CD4-positive, CD25-positive, alpha-beta regulatory T cell (primary cell): ENCODE data around the gene ARID1A. TPM values are rescaled to one million over a fixed set of nuclear protein-coding genes. Genes with fewer than 3 reads are reported as not detected.

Source experiments
- ATAC-seq, 2 donors: fragments of 150-1000 bp; cut with Tn5 transposase; one replicate each; pipeline ENCODE4 v1.10.0; 2021; ENCODE audit warnings: low read depth in 2 of 2, moderate number of reproducible peaks in 2 of 2, moderate library complexity in 1 of 2
- DNase-seq, 3 donors: peaks; one replicate each; pipeline versions ENCODE4 v3.0.0 to v3.0.0-alpha.2; 2012 to 2022; ENCODE audit warnings: mixed read lengths in 1 of 3
- H3K27ac ChIP-seq: one replicate; pipeline ENCODE4 v1.7.0; 2013; ENCODE audit warnings: mild to moderate bottlenecking, low read length; ENCODE audit not compliant: insufficient read depth, poor library complexity, severe bottlenecking
- H3K27me3 ChIP-seq: one replicate; pipeline ENCODE4 v1.7.0; 2013; ENCODE audit warnings: low read length; ENCODE audit not compliant: control insufficient read depth, insufficient read depth
- H3K36me3 ChIP-seq: one replicate; pipeline ENCODE4 v1.7.0; 2013; ENCODE audit warnings: mild to moderate bottlenecking, low read length, moderate library complexity; ENCODE audit not compliant: control insufficient read depth, insufficient read depth
- H3K4me1 ChIP-seq: 2 replicates; pipeline ENCODE4 v1.7.0; 2013; ENCODE audit warnings: mild to moderate bottlenecking, low read length; ENCODE audit not compliant: insufficient read depth, control insufficient read depth, poor library complexity, severe bottlenecking
- H3K4me3 ChIP-seq: one replicate; pipeline ENCODE4 v1.7.0; 2013; ENCODE audit warnings: low read depth, mild to moderate bottlenecking, low read length, moderate library complexity
- H3K9me3 ChIP-seq, 2 experiments: 1 replicate in 1 of 2; 2 replicates in 1 of 2; pipeline ENCODE4 v1.7.0; 2013; ENCODE audit warnings: low read length in 2 of 2, mild to moderate bottlenecking in 1 of 2, moderate library complexity in 1 of 2; ENCODE audit not compliant: control insufficient read depth in 2 of 2
- H3K27ac Mint-ChIP-seq, 3 donors: one replicate each; pipeline ENCODE4 v1.8.0; 2020 to 2022; ENCODE audit warnings: mild to moderate bottlenecking in 3 of 3, mixed read lengths in 3 of 3, moderate library complexity in 2 of 3
- H3K27me3 Mint-ChIP-seq: one replicate; pipeline ENCODE4 v1.8.0; 2022; ENCODE audit warnings: mild to moderate bottlenecking, mixed read lengths
- H3K36me3 Mint-ChIP-seq: one replicate; pipeline ENCODE4 v1.8.0; 2020; ENCODE audit warnings: mixed read lengths
- H3K4me1 Mint-ChIP-seq, 4 donors: one replicate each; pipeline ENCODE4 v1.8.0; 2020 to 2022; ENCODE audit warnings: mixed read lengths in 4 of 4, mild to moderate bottlenecking in 1 of 4
- H3K4me3 Mint-ChIP-seq, 4 donors: one replicate each; pipeline ENCODE4 v1.8.0; 2020 to 2022; ENCODE audit warnings: mild to moderate bottlenecking in 4 of 4, mixed read lengths in 4 of 4, moderate library complexity in 3 of 4
- H3K9me3 Mint-ChIP-seq, 7 donors: one replicate each; pipeline ENCODE4 v1.8.0; 2020 to 2022; ENCODE audit warnings: mixed read lengths in 7 of 7, mild to moderate bottlenecking in 3 of 7, moderate library complexity in 2 of 7
- polyA plus RNA-seq, 4 donors: library from polyadenylated mRNA; unstranded; fragments of 300-500 nt; fragmentation: Illumina TruSeq; gene quantifications; one replicate each; pipeline ENCODE4 v1.2.3, GENCODE V29; 2021
- total RNA-seq: library from RNA; stranded (reverse); gene quantifications from one replicate; pipeline ENCODE4 v1.2.3, GENCODE V29; 2022

The ARID1A gene
- total and polyA plus RNA-seq, 5 donors from 2014 or later, result 9.5 to 139 (median 13.2) TPM

- H3K4me1 Mint-ChIP-seq, result peaks cover 18 to 77% (median 51%) of the 10 kb centered on the region in 4 donors
- H3K4me3 ChIP-seq, result peak overlapping the region; percentile 75
- H3K9me3 Mint-ChIP-seq, result no peaks in the 10 kb centered on the region
- H3K27me3 ChIP-seq, result no peaks in the 10 kb centered on the region
- peak overlapping the region; percentile 93 to 100 (median 100) for H3K27ac Mint-ChIP-seq
- peak overlapping the region; percentile 96 for H3K27ac ChIP-seq
- peak in 1 of 3 donors; percentile 87 for DNase-seq
- peak overlapping the region; percentile 96 to 100 (median 98) for H3K4me3 Mint-ChIP-seq
- peak; percentile 41 for ATAC-seq
- peaks cover 10% of the 10 kb centered on the region for H3K36me3 Mint-ChIP-seq
- peaks cover 9% of the 10 kb centered on the region for H3K27me3 Mint-ChIP-seq
- no peaks in the 10 kb centered on the region for H3K9me3 ChIP-seq
- H3K4me1 ChIP-seq, result peaks cover 58% of the 10 kb centered on the region
- peaks cover 3% of the 10 kb centered on the region for H3K36me3 ChIP-seq
These were observed 91.5 kb downstream of the ARID1A start for GRCh38 chr1:26787381-26787705.

- H3K4me1 Mint-ChIP-seq, result peaks cover 18 to 74% (median 48%) of the 10 kb centered on the region in 4 donors
- peak; percentile 77 to 91 (median 89) for DNase-seq
- H3K4me3 Mint-ChIP-seq, result peak within 1 kb of the TSS; percentile 96 to 100 (median 98)
- peaks cover 12% of the 10 kb centered on the region for H3K36me3 Mint-ChIP-seq
- peak within 1 kb of the TSS; percentile 93 to 100 (median 100) for H3K27ac Mint-ChIP-seq
- no peaks in the 10 kb centered on the region for H3K27me3 ChIP-seq
- H3K4me1 ChIP-seq, result peaks cover 58% of the 10 kb centered on the region
- H3K27ac ChIP-seq, result peak within 1 kb of the TSS; percentile 96
- H3K9me3 Mint-ChIP-seq, result no peaks in the 10 kb centered on the region
- H3K27me3 Mint-ChIP-seq, result peaks cover 9% of the 10 kb centered on the region
- peak within 1 kb of the TSS; percentile 95 for H3K4me3 ChIP-seq
- no peaks in the 10 kb centered on the region for H3K36me3 ChIP-seq
- no peaks in the 10 kb centered on the region for H3K9me3 ChIP-seq
- peak; percentile 75 to 76 for ATAC-seq
These were observed 92.1 kb downstream of the ARID1A start, which contains the start of gene PIGV for GRCh38 chr1:26787706-26788514. TSS of gene PIGV (plus strand) at chr1:26787950. CDS start at chr1:26790816, 2,866 bp downstream.

- H3K27ac ChIP-seq, result peak overlapping the region; percentile 96
- Mint-ChIP-seq H3K27ac (peak overlapping the region; percentile 81 to 100 (median 93)), H3K4me3 (peak overlapping the region; percentile 96 to 100 (median 98)), H3K36me3 (peaks cover 16% of the 10 kb centered on the region), H3K4me1 (peaks cover 18 to 69% (median 46%) of the 10 kb centered on the region in 4 donors), H3K27me3 (peaks cover 9% of the 10 kb centered on the region), H3K9me3 (no peaks in the 10 kb centered on the region)
- no peak for DNase-seq
- peaks cover 3% of the 10 kb centered on the region for H3K36me3 ChIP-seq
- ATAC-seq, result no peak
- no peaks in the 10 kb centered on the region for H3K27me3 ChIP-seq
- H3K4me3 ChIP-seq, result peak overlapping the region; percentile 95
- no peaks in the 10 kb centered on the region for H3K9me3 ChIP-seq
- H3K4me1 ChIP-seq, result peaks cover 58% of the 10 kb centered on the region
These were observed 92.6 kb downstream of the ARID1A start for GRCh38 chr1:26788515-26788785.

- H3K9me3 Mint-ChIP-seq, result no peaks in the 10 kb centered on the region
- peaks cover 18 to 65% (median 47%) of the 10 kb centered on the region in 4 donors for H3K4me1 Mint-ChIP-seq
- H3K27ac Mint-ChIP-seq, result peak overlapping the region; percentile 81 to 100 (median 93)
- ATAC-seq (peak; percentile 43 to 46), DNase-seq (peak; percentile 80 to 93 (median 86))
- peaks cover 9% of the 10 kb centered on the region for H3K27me3 Mint-ChIP-seq
- peaks cover 18% of the 10 kb centered on the region for H3K36me3 Mint-ChIP-seq
- H3K9me3 ChIP-seq, result no peaks in the 10 kb centered on the region
- no peaks in the 10 kb centered on the region for H3K27me3 ChIP-seq
- peak overlapping the region; percentile 96 to 100 (median 98) for H3K4me3 Mint-ChIP-seq
- peak overlapping the region; percentile 96 for H3K27ac ChIP-seq
- H3K4me3 ChIP-seq, result peak overlapping the region; percentile 95
- peaks cover 56% of the 10 kb centered on the region for H3K4me1 ChIP-seq
- peaks cover 5% of the 10 kb centered on the region for H3K36me3 ChIP-seq
These were observed 93.2 kb downstream of the ARID1A start for GRCh38 chr1:26788836-26789611.

- ATAC-seq (no peak), DNase-seq (no peak)
- H3K4me3 Mint-ChIP-seq, result peak overlapping the region in 3 of 4 donors; percentile 96 to 100 (median 98)
- H3K4me1 ChIP-seq, result peaks cover 51% of the 10 kb centered on the region
- H3K36me3 ChIP-seq, result peaks cover 10% of the 10 kb centered on the region
- H3K4me3 ChIP-seq, result peak overlapping the region; percentile 95
- no peaks in the 10 kb centered on the region for H3K9me3 Mint-ChIP-seq
- H3K4me1 Mint-ChIP-seq, result peaks cover 18 to 61% (median 47%) of the 10 kb centered on the region in 4 donors
- H3K27ac Mint-ChIP-seq, result peak overlapping the region in 2 of 3 donors; percentile 93 to 100
- H3K36me3 Mint-ChIP-seq, result peaks cover 23% of the 10 kb centered on the region
- H3K27me3 ChIP-seq, result no peaks in the 10 kb centered on the region
- H3K27me3 Mint-ChIP-seq, result peaks cover 9% of the 10 kb centered on the region
- peak overlapping the region; percentile 96 for H3K27ac ChIP-seq
- no peaks in the 10 kb centered on the region for H3K9me3 ChIP-seq
These were observed 93.7 kb downstream of the ARID1A start for GRCh38 chr1:26789612-26789865.

- ATAC-seq (no peak), DNase-seq (no peak)
- Mint-ChIP-seq H3K4me3 (peak overlapping the region; percentile 15 to 100 (median 52)), H3K27ac (peak overlapping the region; percentile 84 to 100 (median 93)), H3K9me3 (no peaks in the 10 kb centered on the region), H3K27me3 (peaks cover 9% of the 10 kb centered on the region), H3K4me1 (peaks cover 18 to 57% (median 46%) of the 10 kb centered on the region in 4 donors), H3K36me3 (peaks cover 27% of the 10 kb centered on the region)
- Histone ChIP-seq H3K4me1 (peaks cover 50% of the 10 kb centered on the region), H3K36me3 (peaks cover 13% of the 10 kb centered on the region), H3K9me3 (no peaks in the 10 kb centered on the region), H3K27ac (peak overlapping the region; percentile 96), H3K4me3 (no peak overlapping the region), H3K27me3 (no peaks in the 10 kb centered on the region)
These were observed 94.1 kb downstream of the ARID1A start for GRCh38 chr1:26789931-26790330.

- Histone ChIP-seq H3K4me1 (peaks cover 47% of the 10 kb centered on the region), H3K27me3 (no peaks in the 10 kb centered on the region), H3K27ac (no peak overlapping the region), H3K36me3 (peaks cover 17% of the 10 kb centered on the region), H3K9me3 (no peaks in the 10 kb centered on the region), H3K4me3 (no peak overlapping the region)
- DNase-seq (peak in 1 of 3 donors; percentile 67), ATAC-seq (no peak)
- Mint-ChIP-seq H3K27me3 (peaks cover 9% of the 10 kb centered on the region), H3K4me1 (peaks cover 17 to 52% (median 40%) of the 10 kb centered on the region in 4 donors), H3K27ac (peak overlapping the region in 2 of 3 donors; percentile 15 to 100), H3K4me3 (peak overlapping the region in 2 of 4 donors; percentile 71 to 100), H3K36me3 (peaks cover 31% of the 10 kb centered on the region), H3K9me3 (no peaks in the 10 kb centered on the region)
These were observed 94.7 kb downstream of the ARID1A start for GRCh38 chr1:26790551-26790953.
